KMS-11 (cell line): Measurements from ENCODE around the gene USP47.

Source experiments
- H2AFZ ChIP-seq: fragments of 200-600 bp; sonication (generic); 2 replicates; pipeline ENCODE4 v1.6.1; 2016; ENCODE audit warnings: antibody characterized with exemption, mixed run types, low read depth
- H3K27ac ChIP-seq: fragments of 200-600 bp; sonication (generic); 2 replicates; pipeline ENCODE4 v1.6.1; 2016; ENCODE audit warnings: mild to moderate bottlenecking, mixed run types
- H3K27me3 ChIP-seq: fragments of 200-600 bp; sonication (generic); 2 replicates; pipeline ENCODE4 v1.6.1; 2017; ENCODE audit warnings: mild to moderate bottlenecking, low read depth, mixed run types, moderate library complexity; ENCODE audit not compliant: insufficient read depth
- H3K36me3 ChIP-seq: fragments of 200-600 bp; sonication (generic); 2 replicates; pipeline ENCODE4 v1.6.1; 2017; ENCODE audit warnings: mild to moderate bottlenecking, mixed run types; ENCODE audit not compliant: insufficient read depth
- H3K4me1 ChIP-seq: fragments of 200-600 bp; sonication (generic); 2 replicates; pipeline ENCODE4 v1.6.1; 2016; ENCODE audit warnings: mild to moderate bottlenecking, low read depth, mixed run types; ENCODE audit not compliant: poor library complexity, severe bottlenecking
- H3K4me2 ChIP-seq: fragments of 200-600 bp; sonication (generic); 2 replicates; pipeline ENCODE4 v1.7.0; 2016; ENCODE audit warnings: mild to moderate bottlenecking, mixed run types
- H3K4me3 ChIP-seq: fragments of 200-600 bp; sonication (generic); IDR thresholded peaks from 2 replicates; pipeline ENCODE4 v1.6.1; 2017; ENCODE audit warnings: low read depth, low read length, mixed read lengths; ENCODE audit not compliant: insufficient read depth
- H3K79me2 ChIP-seq: fragments of 200-600 bp; sonication (generic); 2 replicates; pipeline ENCODE4 v1.6.1; 2016; ENCODE audit warnings: low read depth, mixed run types; ENCODE audit not compliant: insufficient read depth
- H3K9ac ChIP-seq: fragments of 200-600 bp; sonication (generic); 2 replicates; pipeline ENCODE4 v1.6.1; 2016; ENCODE audit warnings: mild to moderate bottlenecking, mixed run types
- H4K20me1 ChIP-seq: fragments of 200-600 bp; sonication (generic); 2 replicates; pipeline ENCODE4 v1.6.1; 2016; ENCODE audit warnings: mild to moderate bottlenecking, mixed run types; ENCODE audit not compliant: insufficient read depth
- CTCF ChIP-seq: fragments of 200-600 bp; sonication (generic); conservative IDR thresholded peaks from 2 replicates; pipeline ENCODE4 v1.6.1; 2017; ENCODE audit warnings: low read depth, mild to moderate bottlenecking, antibody characterized with exemption, low read length, moderate library complexity, mixed read lengths

USP47 gene

GRCh38 chr11:11895672-11896071, 53.9 kb downstream of the USP47 start:
- Histone ChIP-seq H3K36me3 (0 out of 2 replicates have a peak, but pooled peaks cover 3% of the 10 kb centered on the region), H3K27ac (no peak overlapping the region), H4K20me1 (no peaks in the 10 kb centered on the region), H3K9ac (no peak overlapping the region), H3K4me2 (no peak overlapping the region), H3K79me2 (no peaks in the 10 kb centered on the region), H3K4me3 (no peak overlapping the region), H3K27me3 (no peaks in the 10 kb centered on the region), H3K4me1 (no peaks in the 10 kb centered on the region), H2AFZ (no peak overlapping the region)
- no peak; the same call in 1 of the 2 replicates for TF ChIP-seq CTCF

- Histone ChIP-seq H3K36me3 (no peaks in the 10 kb centered on the region; the same call in 1 of the 2 replicates), H3K4me2 (no peak overlapping the region)
- no peak for TF ChIP-seq CTCF
These were observed 56.9 kb downstream of the USP47 start for GRCh38 chr11:11898648-11899047.

GRCh38 chr11:11899401-11899800, 57.6 kb downstream of the USP47 start:
- TF ChIP-seq CTCF = no peak
- Histone ChIP-seq H3K27me3 (no peaks in the 10 kb centered on the region), H3K9ac (no peak overlapping the region), H2AFZ (no peak overlapping the region), H3K27ac (no peak overlapping the region), H4K20me1 (no peaks in the 10 kb centered on the region), H3K4me1 (no peaks in the 10 kb centered on the region), H3K79me2 (no peaks in the 10 kb centered on the region), H3K4me3 (no peak overlapping the region), H3K36me3 (no peaks in the 10 kb centered on the region; the same call in 1 of the 2 replicates), H3K4me2 (no peak overlapping the region)

More at GRCh38 chr11:11898648-11899047, 56.9 kb downstream of the USP47 start:
- no peak overlapping the region for H2AFZ ChIP-seq
- no peak overlapping the region for H3K9ac ChIP-seq
- no peak overlapping the region for H3K27ac ChIP-seq
- no peaks in the 10 kb centered on the region for H4K20me1 ChIP-seq
- no peaks in the 10 kb centered on the region for H3K79me2 ChIP-seq
- H3K4me3 ChIP-seq = no peak overlapping the region
- H3K27me3 ChIP-seq = no peaks in the 10 kb centered on the region
- no peaks in the 10 kb centered on the region for H3K4me1 ChIP-seq

GRCh38 chr11:11901929-11902328, 60.2 kb downstream of the USP47 start:
- no peaks in the 10 kb centered on the region for H3K79me2 ChIP-seq
- H3K4me3 ChIP-seq = no peak overlapping the region
- H3K27me3 ChIP-seq = no peaks in the 10 kb centered on the region
- H3K36me3 ChIP-seq = no peaks in the 10 kb centered on the region; the same call in 1 of the 2 replicates
- no peak overlapping the region for H3K9ac ChIP-seq
- no peak overlapping the region for H2AFZ ChIP-seq
- H3K4me2 ChIP-seq = no peak overlapping the region
- H3K27ac ChIP-seq = no peak overlapping the region
- H4K20me1 ChIP-seq = no peaks in the 10 kb centered on the region
- TF ChIP-seq CTCF = no peak
- H3K4me1 ChIP-seq = no peaks in the 10 kb centered on the region
